SK-N-SH (cell line): ENCODE data around the gene DUSP28. TPM values are rescaled to one million over a fixed set of nuclear protein-coding genes. Genes with fewer than 3 reads are reported as not detected.

Source experiments
- CTCF ChIA-PET: fragments of 300-600, 350-600 bp; formaldehyde crosslinking; extraction: SDS; loops from one replicate; lab custom pipeline; 2021; lab: Yijun Ruan, JAX
- POLR2A ChIA-PET: fragments of 350-600 bp; sonication (Branson Sonifier 250); formaldehyde crosslinking; extraction: SDS; loops from one replicate; lab custom pipeline; 2020; ENCODE audit warnings: antibody characterized with exemption, inconsistent platforms; lab: Yijun Ruan, JAX
- DNase-seq: peaks from one replicate; pipeline ENCODE4 v3.0.0; 2012
- H2AFZ ChIP-seq: fragments of 200-600 bp; sonication (generic); 2 replicates; pipeline ENCODE4 v1.8.1; 2016; ENCODE audit warnings: antibody characterized with exemption, mild to moderate bottlenecking, low read depth
- H3F3A ChIP-seq: fragments of 200-600 bp; sonication (generic); replicated peaks from 2 replicates; pipeline ENCODE3; 2016; ENCODE audit warnings: antibody characterized with exemption, mild to moderate bottlenecking; ENCODE audit not compliant: insufficient read depth
- H3K27ac ChIP-seq, 2 experiments: fragments of 200-500 bp in 1 of 2; fragments of 200-600 bp in 1 of 2; sonication (Bioruptor generic) in 1 of 2; sonication (generic), shearing (Covaris generic) in 1 of 2; 2 replicates each; pipeline versions ENCODE4 v1.5.1 to v1.6.1; 2014 to 2016; ENCODE audit warnings: low read depth in 2 of 2, inconsistent platforms in 1 of 2, low read length in 1 of 2, mild to moderate bottlenecking in 1 of 2, mixed read lengths in 1 of 2
- H3K27me3 ChIP-seq: fragments of 200-600 bp; sonication (generic), shearing (Covaris generic); 2 replicates; pipeline ENCODE4 v1.6.1; 2016; ENCODE audit warnings: mixed run types; ENCODE audit not compliant: insufficient read depth
- H3K36me3 ChIP-seq, 2 experiments: fragments of 200-500 bp in 1 of 2; fragments of 200-600 bp in 1 of 2; sonication (Bioruptor generic) in 1 of 2; sonication (generic) in 1 of 2; replicated peaks in 1 of 2; 2 replicates each; pipeline versions ENCODE3 to v1.5.1; 2014 to 2016; ENCODE audit warnings: low read length in 1 of 2, mild to moderate bottlenecking in 1 of 2; ENCODE audit not compliant: insufficient read depth in 2 of 2, control insufficient read depth in 1 of 2
- H3K4me1 ChIP-seq, 2 experiments: fragments of 200-500 bp in 1 of 2; fragments of 200-600 bp in 1 of 2; sonication (Bioruptor generic) in 1 of 2; sonication (generic), shearing (Covaris generic) in 1 of 2; 2 replicates each; pipeline versions ENCODE4 v1.5.1 to v1.6.1; 2014 to 2016; ENCODE audit warnings: low read depth in 1 of 2, low read length in 1 of 2, mixed run types in 1 of 2; ENCODE audit not compliant: insufficient read depth in 2 of 2, control insufficient read depth in 1 of 2
- H3K4me2 ChIP-seq: fragments of 200-600 bp; sonication (generic), shearing (Covaris generic); 2 replicates; pipeline ENCODE4 v1.6.1; 2017; ENCODE audit warnings: mixed run types
- H3K4me3 ChIP-seq, 2 experiments: fragments of 200-500 bp in 1 of 2; fragments of 200-600 bp in 1 of 2; sonication (Bioruptor generic) in 1 of 2; sonication (generic), shearing (Covaris generic) in 1 of 2; 2 replicates each; pipeline versions ENCODE4 v1.5.1 to v1.8.1; 2014 to 2016; ENCODE audit warnings: low read depth in 2 of 2, inconsistent platforms in 1 of 2, low read length in 1 of 2, mild to moderate bottlenecking in 1 of 2, mixed read lengths in 1 of 2, moderate library complexity in 1 of 2
- H3K79me2 ChIP-seq: fragments of 200-600 bp; sonication (generic); 2 replicates; pipeline ENCODE4 v1.8.1; 2017; ENCODE audit warnings: mild to moderate bottlenecking; ENCODE audit not compliant: insufficient read depth
- H3K9ac ChIP-seq: fragments of 200-600 bp; sonication (generic); 2 replicates; pipeline ENCODE4 v1.6.1; 2017; ENCODE audit warnings: mixed run types
- H3K9me2 ChIP-seq: fragments of 200-600 bp; sonication (generic); 2 replicates; pipeline ENCODE4 v1.6.1; 2017; ENCODE audit warnings: mixed run types
- H3K9me3 ChIP-seq: fragments of 200-600 bp; sonication (generic); 2 replicates; pipeline ENCODE4 v1.6.1; 2017; ENCODE audit warnings: mixed run types, mild to moderate bottlenecking, moderate library complexity
- H4K20me1 ChIP-seq: fragments of 200-600 bp; sonication (generic); 2 replicates; pipeline ENCODE4 v1.6.1; 2017; ENCODE audit warnings: mild to moderate bottlenecking, mixed run types; ENCODE audit not compliant: insufficient read depth
- CHD2 ChIP-seq: fragments of 150-350 bp; IDR thresholded peaks from 2 replicates; pipeline ENCODE4 v1.6.1; 2018; ENCODE audit warnings: low read length; ENCODE audit not compliant: partially characterized antibody
- CTCF ChIP-seq: fragments of 200-600 bp; sonication (generic); IDR thresholded peaks from 2 replicates; pipeline ENCODE4 v1.6.1; 2017; ENCODE audit warnings: antibody characterized with exemption, mild to moderate bottlenecking, moderate library complexity
- FOXJ3 ChIP-seq: sonication (generic); formaldehyde crosslinking; IDR thresholded peaks from 2 replicates; pipeline ENCODE4 v1.5.1; 2020; ENCODE audit warnings: mild to moderate bottlenecking, missing genetic modification reagents
- FOXM1 ChIP-seq: IDR thresholded peaks from 2 replicates; pipeline ENCODE4 v1.4.0; 2012; ENCODE audit warnings: low read depth, mild to moderate bottlenecking
- GABPA ChIP-seq: IDR thresholded peaks from 2 replicates; pipeline ENCODE4 v1.4.0; 2012; ENCODE audit warnings: low read depth, mild to moderate bottlenecking
- JUND ChIP-seq: IDR thresholded peaks from 2 replicates; pipeline ENCODE4 v1.4.0; 2012
- MEF2A ChIP-seq: IDR thresholded peaks from 2 replicates; pipeline ENCODE4 v1.4.0; 2012; ENCODE audit warnings: low read depth, borderline replicate concordance
- REST ChIP-seq: IDR thresholded peaks from 2 replicates; pipeline ENCODE4 v1.6.1; 2012; ENCODE audit warnings: mild to moderate bottlenecking, low read depth, low read length, moderate library complexity
- SMC3 ChIP-seq: IDR thresholded peaks from 2 replicates; pipeline ENCODE4 v1.6.1; 2012; ENCODE audit warnings: low read depth, low read length, improper control_type of control experiment
- TEAD4 ChIP-seq: IDR thresholded peaks from 2 replicates; pipeline ENCODE4 v1.4.0; 2012; ENCODE audit warnings: mild to moderate bottlenecking, borderline replicate concordance; ENCODE audit not compliant: insufficient read depth
- USF1 ChIP-seq: IDR thresholded peaks from 2 replicates; pipeline ENCODE4 v1.4.0; 2012; ENCODE audit warnings: low read depth, borderline replicate concordance
- WGBS: methylation state at CpG from one replicate; pipeline ENCODE4 v1.1.6; 2017; ENCODE audit warnings: low lambda C conversion rate; 5-methylcytosine and 5-hydroxymethylcytosine counted together
- polyA plus RNA-seq, 3 experiments: library from polyadenylated mRNA; depleted of rRNA; stranded (reverse); fragments of >200 nt; gene quantifications; 2 replicates each; pipeline ENCODE4 v1.2.3, GENCODE V29; 2012

The DUSP28 gene
- polyA plus RNA-seq, 1 of the 3 experiments (the other 2 are of a cell fraction): 4.1 TPM

GRCh38 chr2:240553956-240554480, 6.1 kb upstream of the DUSP28 start:
- H3K9me2 ChIP-seq: no peaks in the 10 kb centered on the region
- POLR2A ChIA-PET: no interaction called here
- no peak overlapping the region for H3K9ac ChIP-seq
- no peak overlapping the region for H2AFZ ChIP-seq
- H4K20me1 ChIP-seq: peaks cover 5% of the 10 kb centered on the region; the same call in 1 of the 2 replicates
- DNase-seq: no peak
- H3K27ac ChIP-seq: no peak overlapping the region
- CTCF ChIA-PET: interaction anchor here (1.4 to 1.6 kb wide), 2 partner anchors 12 to 40 kb away, joined by 6 read pairs; no protein-coding TSS in a partner anchor
- no peak for TF ChIP-seq GABPA
- TF ChIP-seq CHD2: no peak
- no peak for TF ChIP-seq FOXJ3 (CRISPR knock-in tag)
- no peak for TF ChIP-seq SMC3
- no peak for TF ChIP-seq TEAD4
- no peak for TF ChIP-seq MEF2A
- H3K4me2 ChIP-seq: no peak overlapping the region
- H3K27me3 ChIP-seq: no peaks in the 10 kb centered on the region
- peaks cover 4 to 15% of the 10 kb centered on the region in 2 experiments; a peak in 1 of 4 replicates for H3K4me1 ChIP-seq
- WGBS: 95% methylated on average over 6 of the region's 7 CpGs
- H3K79me2 ChIP-seq: peaks cover 46% of the 10 kb centered on the region; the same call in 1 of the 2 replicates
- no peak overlapping the region for H3K4me3 ChIP-seq
- peaks cover 20 to 22% of the 10 kb centered on the region in 2 experiments for H3K36me3 ChIP-seq
- no peaks in the 10 kb centered on the region for H3F3A ChIP-seq
- no peaks in the 10 kb centered on the region for H3K9me3 ChIP-seq

GRCh38 chr2:240554767-240555493, 5.2 kb upstream of the DUSP28 start:
- Histone ChIP-seq H3K27ac (no peak overlapping the region), H4K20me1 (peaks cover 13% of the 10 kb centered on the region; the same call in 1 of the 2 replicates), H3K4me3 (no peak overlapping the region), H3F3A (peaks cover 3% of the 10 kb centered on the region), H3K4me2 (no peak overlapping the region), H3K79me2 (peaks cover 55% of the 10 kb centered on the region; the same call in 1 of the 2 replicates), H3K9me2 (no peaks in the 10 kb centered on the region), H2AFZ (no peak overlapping the region), H3K9me3 (no peaks in the 10 kb centered on the region), H3K36me3 (peaks cover 20 to 22% of the 10 kb centered on the region in 2 experiments), H3K27me3 (no peaks in the 10 kb centered on the region), H3K4me1 (peaks cover 11 to 24% of the 10 kb centered on the region in 2 experiments; a peak in 3 of 4 replicates), H3K9ac (no peak overlapping the region)
- 97% methylated on average over 10 of the region's 17 CpGs for WGBS
- ChIA-PET CTCF (interaction anchor here (1.4 to 1.6 kb wide), 2 partner anchors 11 to 41 kb away, joined by 6 read pairs; no protein-coding TSS in a partner anchor), POLR2A (no interaction called here)
- no peak for TF ChIP-seq JUND
- TF ChIP-seq TEAD4: no peak
- TF ChIP-seq USF1: no peak
- TF ChIP-seq FOXM1: no peak
- TF ChIP-seq CHD2: no peak
- no peak for TF ChIP-seq FOXJ3 (CRISPR knock-in tag)
- TF ChIP-seq CTCF: no peak
- no peak for TF ChIP-seq REST
- DNase-seq: no peak
